T-cell (primary cell): ENCODE results near the gene ATRNL1. TPM values are rescaled to one million over a fixed set of nuclear protein-coding genes. Genes with fewer than 3 reads are reported as not detected.

Source experiments
- ATAC-seq, 4 experiments: fragments of 200-7000 bp in 3 of 4; fragments of 150-1000 bp in 1 of 4; cut with Tn5 transposase; replicated peaks in 1 of 4; 1 replicate in 3 of 4; 2 replicates in 1 of 4; pipeline ENCODE4 v1.10.0; 2021; ENCODE audit warnings: moderate library complexity in 3 of 4, mild to moderate bottlenecking in 2 of 4, moderate number of reproducible peaks in 1 of 4
- CTCF ChIA-PET, 2 donors: fragments of 300-600 bp; sonication (Branson Sonifier 250); formaldehyde crosslinking; loops; one replicate each; lab custom pipeline; 2022; ENCODE audit warnings: antibody characterized with exemption in 2 of 2; lab: Charles Lee
- POLR2A ChIA-PET, 2 donors: fragments of 300-600 bp; sonication (Branson Sonifier 250); formaldehyde crosslinking; loops; one replicate each; lab custom pipeline; 2022; ENCODE audit warnings: antibody characterized with exemption in 2 of 2; lab: Charles Lee
- DNase-seq, 35 experiments: peaks; one replicate each; pipeline versions ENCODE4 v3.0.0 to v3.0.0-alpha.2; 2013 to 2023
- H3K27ac ChIP-seq: one replicate; pipeline ENCODE4 v1.5.1; 2013; ENCODE audit warnings: low read length
- H3K27me3 ChIP-seq, 2 experiments: replicated peaks in 1 of 2; 1 replicate in 1 of 2; 2 replicates in 1 of 2; pipeline versions ENCODE4 v1.6.1 to v1.7.0; 2013; ENCODE audit warnings: low read length in 1 of 2, mixed read lengths in 1 of 2; ENCODE audit not compliant: control insufficient read depth in 2 of 2, insufficient read depth in 2 of 2; ENCODE audit errors: extremely low read depth in 1 of 2
- H3K36me3 ChIP-seq, 2 donors: 1 replicate in 1 of 2; 2 replicates in 1 of 2; pipeline versions ENCODE4 v1.6.1 to v1.7.0; 2013; ENCODE audit warnings: low read length in 1 of 2; ENCODE audit not compliant: control insufficient read depth in 2 of 2, insufficient read depth in 1 of 2; ENCODE audit errors: extremely low read depth in 1 of 2
- H3K4me1 ChIP-seq, 2 experiments: 1 replicate in 1 of 2; 2 replicates in 1 of 2; pipeline versions ENCODE4 v1.6.1 to v1.7.0; 2013; ENCODE audit warnings: low read length in 2 of 2, mixed read lengths in 1 of 2; ENCODE audit not compliant: insufficient read depth in 2 of 2, control insufficient read depth in 1 of 2; ENCODE audit errors: extremely low read depth in 1 of 2
- H3K4me3 ChIP-seq, 2 donors: 1 replicate in 1 of 2; 2 replicates in 1 of 2; pipeline versions ENCODE4 v1.5.1 to v1.7.0; 2013; ENCODE audit warnings: mild to moderate bottlenecking in 2 of 2, low read length in 1 of 2, moderate library complexity in 1 of 2; ENCODE audit not compliant: control insufficient read depth in 1 of 2; ENCODE audit errors: extremely low read depth in 1 of 2
- H3K9me3 ChIP-seq: 2 replicates; pipeline ENCODE4 v1.7.0; 2013
- H3K27ac Mint-ChIP-seq, 2 donors: one replicate each; pipeline ENCODE4 v1.8.0; 2020 to 2021; ENCODE audit warnings: mild to moderate bottlenecking in 2 of 2, mixed read lengths in 2 of 2
- H3K27me3 Mint-ChIP-seq, 2 donors: one replicate each; pipeline ENCODE4 v1.8.0; 2021 to 2022; ENCODE audit warnings: mixed read lengths in 2 of 2
- H3K36me3 Mint-ChIP-seq: one replicate; pipeline ENCODE4 v1.8.0; 2021; ENCODE audit warnings: mixed read lengths
- H3K4me1 Mint-ChIP-seq, 3 donors: one replicate each; pipeline ENCODE4 v1.8.0; 2020 to 2022; ENCODE audit warnings: mixed read lengths in 3 of 3, mild to moderate bottlenecking in 1 of 3
- H3K4me3 Mint-ChIP-seq, 3 donors: one replicate each; pipeline ENCODE4 v1.8.0; 2020 to 2022; ENCODE audit warnings: mild to moderate bottlenecking in 3 of 3, mixed read lengths in 3 of 3, moderate library complexity in 3 of 3
- H3K9me3 Mint-ChIP-seq, 3 donors: one replicate each; pipeline ENCODE4 v1.8.0; 2020 to 2022; ENCODE audit warnings: mixed read lengths in 3 of 3
- WGBS: methylation state at CpG from one replicate; pipeline ENCODE4 v1.1.5; 2013; ENCODE audit warnings: missing lambda C conversion rate; ENCODE audit not compliant: insufficient coverage; 5-methylcytosine and 5-hydroxymethylcytosine counted together
- total RNA-seq, 35 experiments: library from RNA in 6 of 35; stranded (reverse) in 6 of 35; fragments of 120-200 nt in 1 of 35; gene quantifications; one replicate each; pipeline versions ENCODE4 v1.2.1 to v1.2.4 and lab custom pipeline; 2013 to 2026

Gene ATRNL1
- total RNA-seq, 5 donors from 2014 or later (not counting 1 experiment from before 2014, with no cell fraction given): 0.18 to 0.35 (median 0.20) TPM; not detected in 2

DNA sequence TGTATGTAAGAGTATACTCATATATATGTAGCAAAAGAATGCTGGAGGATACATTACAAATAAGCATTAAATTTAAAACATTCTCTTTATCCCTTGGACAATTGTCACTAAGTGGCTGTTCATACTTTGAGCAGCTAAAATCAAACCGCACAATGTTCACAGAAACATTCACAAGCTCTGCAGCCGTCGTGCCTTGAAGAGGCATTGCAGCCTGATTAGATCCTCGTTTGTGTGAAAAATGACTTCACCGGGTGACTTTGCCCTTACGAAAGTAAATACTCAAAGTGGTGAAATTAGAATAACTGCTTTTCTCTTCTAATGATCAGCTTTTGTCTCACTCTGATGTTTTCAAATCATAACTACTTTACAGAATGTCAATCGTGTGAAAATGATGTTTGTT, 860.8 kb downstream of the ATRNL1 start:
- H3K36me3 ChIP-seq: no peaks in the 10 kb centered on the region
- DNase-seq (no peak), ATAC-seq (no peak)
- no peak overlapping the region for H3K27ac Mint-ChIP-seq
- no peaks in the 10 kb centered on the region for H3K36me3 Mint-ChIP-seq
- 92% methylated on average over 4 of the region's 7 CpGs for WGBS
- ChIA-PET POLR2A (no interaction called here), CTCF (no interaction called here)
- peaks cover 0 to 4% (median 1%) of the 10 kb centered on the region in 3 donors for H3K9me3 Mint-ChIP-seq
- no peaks in the 10 kb centered on the region for H3K9me3 ChIP-seq
- no peak overlapping the region for H3K4me3 ChIP-seq
- no peaks in the 10 kb centered on the region for H3K4me1 Mint-ChIP-seq
- no peaks in the 10 kb centered on the region for H3K4me1 ChIP-seq
- H3K27ac ChIP-seq: no peak overlapping the region
- H3K27me3 Mint-ChIP-seq: no peaks in the 10 kb centered on the region
- no peaks in the 10 kb centered on the region for H3K27me3 ChIP-seq
- no peak overlapping the region for H3K4me3 Mint-ChIP-seq

GRCh38 chr10:115956225-115957011, 863.3 kb downstream of the ATRNL1 start:
- no peak overlapping the region for H3K4me3 Mint-ChIP-seq
- CTCF ChIA-PET: no interaction called here
- H3K27ac Mint-ChIP-seq: no peak overlapping the region
- POLR2A ChIA-PET: no interaction called here
- DNase-seq (no peak), ATAC-seq (no peak)
- no peaks in the 10 kb centered on the region for H3K4me1 Mint-ChIP-seq
- H3K9me3 ChIP-seq: no peaks in the 10 kb centered on the region
- no peaks in the 10 kb centered on the region for H3K36me3 ChIP-seq
- no peak overlapping the region for H3K4me3 ChIP-seq
- peaks cover 1 to 8% (median 4%) of the 10 kb centered on the region in 3 donors for H3K9me3 Mint-ChIP-seq
- H3K36me3 Mint-ChIP-seq: no peaks in the 10 kb centered on the region
- WGBS: 91% methylated on average over 3 of the region's 5 CpGs
- H3K27ac ChIP-seq: no peak overlapping the region
- peaks cover 0 to 4% of the 10 kb centered on the region in 2 donors for H3K27me3 Mint-ChIP-seq
- H3K27me3 ChIP-seq: no peaks in the 10 kb centered on the region
- H3K4me1 ChIP-seq: no peaks in the 10 kb centered on the region

- no peaks in the 10 kb centered on the region for H3K9me3 ChIP-seq
- Mint-ChIP-seq H3K36me3 (no peaks in the 10 kb centered on the region), H3K27me3 (peaks cover 0 to 4% of the 10 kb centered on the region in 2 donors), H3K27ac (no peak overlapping the region), H3K4me1 (no peaks in the 10 kb centered on the region), H3K4me3 (no peak overlapping the region), H3K9me3 (peaks cover 1 to 8% (median 8%) of the 10 kb centered on the region in 3 donors)
- no peak overlapping the region for H3K4me3 ChIP-seq
- no peak for DNase-seq
- no CpG with 5 or more reads among the region's 2 CpGs for WGBS
- no peaks in the 10 kb centered on the region for H3K36me3 ChIP-seq
- ChIA-PET CTCF (no interaction called here), POLR2A (no interaction called here)
- no peak for ATAC-seq
- H3K27ac ChIP-seq: no peak overlapping the region
- H3K4me1 ChIP-seq: no peaks in the 10 kb centered on the region
- H3K27me3 ChIP-seq: no peaks in the 10 kb centered on the region
These were observed 863.8 kb downstream of the ATRNL1 start for GRCh38 chr10:115957012-115957399.

- no peaks in the 10 kb centered on the region for H3K36me3 ChIP-seq
- ChIA-PET CTCF (no interaction called here), POLR2A (no interaction called here)
- Mint-ChIP-seq H3K27me3 (peaks cover 0 to 4% of the 10 kb centered on the region in 2 donors), H3K4me3 (no peak overlapping the region), H3K36me3 (no peaks in the 10 kb centered on the region), H3K27ac (no peak overlapping the region), H3K9me3 (peaks cover 5 to 8% (median 8%) of the 10 kb centered on the region in 3 donors), H3K4me1 (no peaks in the 10 kb centered on the region)
- H3K9me3 ChIP-seq: no peaks in the 10 kb centered on the region
- WGBS: no CpG with 5 or more reads among the region's 5 CpGs
- DNase-seq (no peak), ATAC-seq (no peak)
- H3K4me1 ChIP-seq: no peaks in the 10 kb centered on the region
- H3K27me3 ChIP-seq: no peaks in the 10 kb centered on the region
- H3K27ac ChIP-seq: no peak overlapping the region
- H3K4me3 ChIP-seq: no peak overlapping the region
These were observed 864.7 kb downstream of the ATRNL1 start for GRCh38 chr10:115957786-115958442.

DNA sequence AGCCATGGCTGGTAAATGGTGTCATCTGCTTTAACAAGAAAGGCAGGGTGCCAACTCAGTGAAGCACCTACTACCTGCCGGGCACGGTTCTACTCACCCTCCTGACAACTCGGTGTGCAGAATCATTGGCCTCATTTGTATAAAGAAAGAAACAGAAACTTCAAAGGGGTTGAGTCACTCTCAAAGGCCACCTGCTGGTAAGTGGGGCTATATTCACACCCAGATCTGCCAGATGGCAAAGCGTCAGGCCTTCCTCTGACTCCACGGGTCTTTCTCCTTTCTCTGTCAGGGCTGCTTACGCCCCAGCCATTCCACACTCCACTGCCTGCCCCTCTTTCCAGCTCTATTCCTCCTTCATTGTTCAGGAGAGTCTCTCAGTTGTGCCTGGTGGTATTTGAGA, 870.7 kb downstream of the ATRNL1 start:
- H3K4me3 Mint-ChIP-seq: no peak overlapping the region
- no peaks in the 10 kb centered on the region for H3K4me1 Mint-ChIP-seq
- H3K27ac ChIP-seq: no peak overlapping the region
- no peaks in the 10 kb centered on the region for H3K4me1 ChIP-seq
- H3K9me3 Mint-ChIP-seq: peaks cover 3 to 13% (median 11%) of the 10 kb centered on the region in 3 donors
- WGBS: 45% methylated on average over 2 of the region's 6 CpGs
- H3K27me3 Mint-ChIP-seq: peaks cover 0 to 4% of the 10 kb centered on the region in 2 donors
- DNase-seq: no peak
- no peaks in the 10 kb centered on the region for H3K27me3 ChIP-seq
- H3K36me3 Mint-ChIP-seq: no peaks in the 10 kb centered on the region
- H3K36me3 ChIP-seq: no peaks in the 10 kb centered on the region
- no peak for ATAC-seq
- H3K4me3 ChIP-seq: no peak overlapping the region
- no peak overlapping the region for H3K27ac Mint-ChIP-seq
- ChIA-PET POLR2A (no interaction called here), CTCF (no interaction called here)
- H3K9me3 ChIP-seq: no peaks in the 10 kb centered on the region

DNA sequence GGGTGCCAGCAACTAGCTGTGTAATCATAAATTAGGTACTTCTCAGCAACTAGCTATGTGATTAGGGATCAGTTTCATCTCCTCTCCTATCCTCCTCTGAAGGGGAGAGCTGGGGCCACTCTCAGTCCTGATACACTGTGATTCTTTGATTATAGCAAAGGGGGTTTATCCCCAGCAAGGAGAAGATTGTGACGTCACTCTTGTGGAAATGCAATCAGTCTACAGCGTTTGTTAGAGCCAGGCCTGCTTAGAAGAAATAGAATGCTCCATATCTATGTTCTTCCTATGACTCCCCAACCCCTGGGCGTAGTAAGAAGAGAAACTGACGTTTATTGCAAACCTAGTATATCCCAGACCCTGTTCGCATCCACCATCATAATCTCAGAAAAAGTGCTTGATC, 871.7 kb downstream of the ATRNL1 start:
- Mint-ChIP-seq H3K4me1 (no peaks in the 10 kb centered on the region), H3K27me3 (peaks cover 0 to 1% of the 10 kb centered on the region in 2 donors), H3K9me3 (peaks cover 3 to 11% (median 11%) of the 10 kb centered on the region in 3 donors), H3K4me3 (no peak overlapping the region), H3K27ac (no peak overlapping the region), H3K36me3 (no peaks in the 10 kb centered on the region)
- no peaks in the 10 kb centered on the region for H3K9me3 ChIP-seq
- ChIA-PET POLR2A (interaction anchor here in 1 of 2 donors (0.7 kb wide), 1 partner anchor 12 kb away, joined by 3 read pairs; no protein-coding TSS in a partner anchor), CTCF (no interaction called here)
- H3K27ac ChIP-seq: no peak overlapping the region
- no peak for ATAC-seq
- H3K4me3 ChIP-seq: no peak overlapping the region
- H3K27me3 ChIP-seq: no peaks in the 10 kb centered on the region
- no peaks in the 10 kb centered on the region for H3K36me3 ChIP-seq
- H3K4me1 ChIP-seq: no peaks in the 10 kb centered on the region
- DNase-seq: no peak
- WGBS: no CpG with 5 or more reads among the region's 5 CpGs
